HG03175 (cell line): Measurements from ENCODE around the gene MPPED1.

Experiments used
- ATAC-seq: cut with Tn5 transposase; IDR thresholded peaks from one replicate; pipeline ENCODE4 v1.9.1; 2021; ENCODE audit warnings: mild to moderate bottlenecking, moderate library complexity; ENCODE audit not compliant: unreplicated experiment

The MPPED1 gene, protein sequence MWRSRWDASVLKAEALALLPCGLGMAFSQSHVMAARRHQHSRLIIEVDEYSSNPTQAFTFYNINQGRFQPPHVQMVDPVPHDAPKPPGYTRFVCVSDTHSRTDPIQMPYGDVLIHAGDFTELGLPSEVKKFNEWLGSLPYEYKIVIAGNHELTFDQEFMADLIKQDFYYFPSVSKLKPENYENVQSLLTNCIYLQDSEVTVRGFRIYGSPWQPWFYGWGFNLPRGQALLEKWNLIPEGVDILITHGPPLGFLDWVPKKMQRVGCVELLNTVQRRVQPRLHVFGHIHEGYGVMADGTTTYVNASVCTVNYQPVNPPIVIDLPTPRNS

DNA sequence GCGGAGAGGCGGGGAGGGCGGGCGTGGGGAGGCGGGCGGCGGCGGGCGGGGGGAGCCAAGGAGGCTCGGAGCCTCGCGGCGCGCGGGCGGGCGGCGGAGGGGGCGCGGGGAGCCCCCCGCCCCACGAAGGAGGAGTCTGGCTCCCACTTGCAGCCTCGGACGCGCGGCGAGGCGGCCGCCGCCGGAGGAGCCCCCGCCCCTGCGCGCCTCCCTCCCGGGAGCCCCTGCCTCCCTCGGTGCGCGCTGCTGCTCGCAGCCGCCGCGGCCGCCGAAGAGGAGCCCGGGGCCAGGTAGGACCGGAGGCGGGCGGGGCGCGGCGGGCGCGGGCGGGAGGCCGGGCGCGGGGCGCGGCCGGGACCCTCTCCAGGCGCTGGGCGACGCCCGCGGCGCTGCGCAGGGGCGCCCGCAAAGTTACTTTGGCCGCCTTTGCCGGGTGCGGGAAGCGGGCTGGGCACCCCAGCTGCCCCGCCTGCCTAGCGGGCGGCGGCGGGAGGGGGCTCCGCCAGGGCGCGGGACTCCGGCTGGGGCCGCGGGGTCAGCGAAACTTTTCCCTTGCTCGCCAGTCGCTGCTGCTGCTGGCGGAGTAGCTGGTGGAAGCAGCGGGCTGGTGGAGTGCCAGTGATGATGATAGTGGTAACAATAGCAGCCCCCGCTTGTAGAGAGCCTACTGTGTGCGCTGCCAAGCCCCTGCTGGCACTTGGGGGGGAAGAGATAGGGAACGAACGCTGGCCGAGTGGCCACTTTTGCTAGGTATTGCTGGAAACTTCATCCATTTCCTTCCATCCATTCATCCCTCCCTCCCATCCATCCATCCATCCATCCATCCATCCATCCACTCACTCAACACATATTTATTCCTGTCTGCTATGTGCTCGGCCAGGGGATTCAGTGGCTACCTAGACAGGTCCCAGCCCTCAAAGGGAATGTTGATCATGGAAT is at the start of gene MPPED1:
TSS of gene MPPED1 (plus strand) at position 146 of the 939 bp plus-strand sequence. CDS start 12,972 bp downstream, outside the sequence.
- no peak for ATAC-seq

DNA sequence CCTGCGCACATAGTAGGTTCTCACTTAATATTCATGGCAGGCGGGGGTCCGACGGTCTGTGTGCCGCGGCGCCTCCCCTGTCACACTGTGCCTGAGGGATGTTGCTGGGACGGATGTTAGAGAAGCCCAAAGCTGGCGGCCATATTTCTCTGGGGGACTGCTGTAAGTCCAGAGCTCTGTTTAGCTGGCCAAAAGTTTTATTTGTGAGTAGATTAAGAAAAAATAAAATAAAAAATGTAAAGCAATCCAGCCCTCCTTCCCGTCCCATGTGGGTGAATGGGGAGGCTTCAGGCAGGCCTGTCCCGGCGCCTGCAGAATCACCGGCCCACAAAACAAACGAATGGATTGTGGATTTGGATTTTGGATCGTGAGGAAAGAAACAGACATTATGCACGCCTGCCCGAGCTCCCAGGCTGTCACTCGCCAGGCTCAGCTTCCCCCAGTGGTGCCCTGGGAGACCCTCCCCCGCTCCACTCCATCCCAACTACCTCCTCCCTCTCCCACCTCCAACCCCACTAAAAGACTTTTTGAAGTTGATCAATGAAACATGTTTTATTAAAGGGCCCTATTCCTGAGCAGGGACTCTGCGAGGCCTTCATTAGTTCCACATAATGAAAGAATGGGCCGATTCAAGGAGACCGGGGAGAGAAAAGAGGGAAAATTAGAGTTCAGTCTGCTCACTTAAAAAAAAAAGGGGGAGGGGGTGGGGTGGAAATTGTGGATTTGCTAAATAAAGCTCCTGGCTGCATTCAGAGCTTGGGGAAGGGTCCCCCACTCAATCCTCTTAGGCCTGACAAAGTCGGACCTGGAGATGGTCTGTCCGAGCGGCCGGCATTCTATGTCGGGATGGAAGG is 48.3 kb upstream of the MPPED1 start:
- ATAC-seq = no peak

DNA sequence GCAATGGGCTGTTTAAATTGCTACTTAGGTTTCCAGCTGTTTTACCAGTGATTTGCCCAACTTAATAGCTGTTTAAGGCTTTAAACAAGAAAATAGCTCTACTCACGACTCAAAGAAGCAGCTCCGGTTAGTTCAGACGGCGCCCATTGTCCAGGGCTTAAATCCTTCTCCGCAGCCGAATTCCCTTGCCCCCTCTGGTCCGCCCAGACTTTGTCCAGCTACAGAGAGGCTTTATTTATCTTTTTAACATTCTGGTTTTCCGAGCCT is 47.7 kb upstream of the MPPED1 start:
- ATAC-seq = no peak

DNA sequence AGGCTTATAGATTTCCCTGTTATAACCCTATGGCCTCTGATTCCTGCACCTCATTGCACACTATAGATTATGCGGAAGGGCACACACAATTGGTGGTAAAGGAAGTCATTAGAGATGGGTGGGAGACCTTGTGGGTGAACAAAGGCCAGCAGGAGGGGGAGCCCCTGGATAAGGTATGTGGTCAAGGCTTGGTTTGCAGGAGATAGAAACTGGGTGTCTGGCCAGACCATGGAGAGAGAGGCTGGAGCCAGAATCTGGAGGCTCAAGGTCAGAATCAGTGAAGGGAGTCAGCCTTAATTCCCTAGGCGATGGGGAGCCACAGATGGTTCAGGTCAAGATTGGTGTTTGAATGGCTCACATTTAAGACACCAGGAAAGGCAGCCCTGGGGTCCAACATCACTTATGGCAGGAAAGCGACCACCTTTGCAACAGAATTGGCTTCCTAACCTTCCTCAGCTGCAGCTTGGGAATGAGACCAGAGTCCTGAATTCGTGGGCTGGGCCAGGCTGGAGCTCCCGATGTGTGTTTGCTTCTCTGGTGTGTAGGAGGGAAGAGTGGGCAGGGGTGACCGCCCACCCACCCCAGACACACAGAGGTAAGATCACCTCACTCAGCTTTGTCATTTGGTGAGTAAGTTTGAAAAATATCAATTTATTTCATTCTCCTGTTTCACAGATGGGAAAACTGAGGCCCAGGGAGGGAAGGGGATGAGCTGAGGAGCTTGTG is 45.9 kb upstream of the MPPED1 start:
- ATAC-seq = no peak

DNA sequence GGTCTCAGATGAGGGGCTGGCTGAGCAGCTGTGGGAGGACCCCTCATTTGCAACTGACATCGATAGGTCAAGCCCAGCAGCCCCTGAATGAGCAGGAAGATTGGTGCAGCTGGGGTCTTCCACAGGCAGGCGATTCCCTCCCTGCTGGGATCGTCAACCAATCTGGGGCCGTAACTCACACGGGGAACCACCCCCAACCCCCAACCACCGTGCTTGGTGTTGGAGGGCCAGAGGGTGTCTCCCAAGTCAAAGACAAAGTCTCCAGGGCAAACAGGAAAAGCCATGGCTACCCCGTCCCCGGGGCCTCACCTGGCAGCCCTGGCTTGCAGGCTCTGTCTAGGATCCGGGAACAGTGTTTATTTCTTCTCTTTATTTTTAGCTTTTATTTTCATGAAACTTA is 41.8 kb upstream of the MPPED1 start:
- ATAC-seq = no peak

DNA sequence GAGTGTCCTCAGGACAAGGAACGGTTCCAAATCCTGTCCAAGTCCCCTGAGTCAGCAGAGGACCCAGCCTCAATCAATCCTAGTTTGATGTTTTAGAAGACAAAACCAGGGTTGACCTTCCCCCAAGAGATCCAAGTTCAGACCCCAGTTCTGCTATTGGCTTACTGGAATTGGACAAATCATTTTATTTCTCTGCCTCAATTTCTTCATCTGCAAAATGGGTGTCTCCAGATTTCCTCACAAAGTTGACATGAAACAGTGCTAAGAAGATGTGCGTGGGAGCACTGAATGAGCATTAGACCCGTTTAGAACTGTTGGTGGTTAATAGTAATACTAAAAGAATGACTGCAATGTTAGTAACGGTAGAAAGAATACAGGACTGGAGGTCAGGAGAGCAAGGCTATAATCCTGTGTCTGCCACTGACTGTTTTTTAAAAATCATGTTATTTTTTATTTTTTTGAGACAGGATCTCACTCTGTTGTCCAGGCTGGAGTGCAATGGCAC is 35.8 kb upstream of the MPPED1 start:
- ATAC-seq = no peak

DNA sequence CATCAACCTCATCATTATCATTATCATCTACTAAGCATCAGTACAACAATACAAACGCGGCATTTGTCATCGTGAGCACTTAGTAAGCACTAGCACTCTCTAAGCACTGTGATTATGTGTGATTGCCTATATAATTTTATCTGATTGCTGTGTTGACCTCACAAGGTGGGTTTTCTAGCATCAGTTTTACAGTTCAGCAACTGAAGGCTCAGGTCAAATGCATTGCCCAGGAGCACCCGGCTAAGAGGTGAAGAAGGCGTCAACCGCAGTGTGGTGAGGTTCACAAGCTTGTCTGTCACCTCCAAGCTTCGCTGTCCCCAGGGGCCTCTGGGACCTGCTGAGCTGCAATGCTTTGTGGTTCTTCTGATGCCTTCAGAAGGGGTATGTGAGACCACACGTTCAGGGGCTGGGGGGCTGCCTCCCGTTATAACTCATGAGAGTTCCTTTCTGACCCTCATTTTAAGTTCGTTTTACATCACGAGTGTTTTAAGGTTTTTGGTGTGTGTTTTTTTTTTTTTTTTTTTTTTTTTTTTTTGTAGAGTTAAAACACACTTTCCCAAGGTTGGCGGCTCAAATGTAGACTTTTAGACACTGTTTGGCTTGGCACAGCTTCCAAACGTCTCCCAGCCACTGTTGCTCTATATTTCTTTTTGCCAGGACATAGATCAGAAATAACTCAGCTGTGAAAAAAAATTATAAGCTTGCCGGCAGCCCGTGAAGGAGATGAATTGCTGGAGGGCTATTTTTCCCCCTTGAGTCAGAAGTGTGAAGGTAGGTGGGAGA is 34.9 kb upstream of the MPPED1 start:
- ATAC-seq = peak; percentile 70

DNA sequence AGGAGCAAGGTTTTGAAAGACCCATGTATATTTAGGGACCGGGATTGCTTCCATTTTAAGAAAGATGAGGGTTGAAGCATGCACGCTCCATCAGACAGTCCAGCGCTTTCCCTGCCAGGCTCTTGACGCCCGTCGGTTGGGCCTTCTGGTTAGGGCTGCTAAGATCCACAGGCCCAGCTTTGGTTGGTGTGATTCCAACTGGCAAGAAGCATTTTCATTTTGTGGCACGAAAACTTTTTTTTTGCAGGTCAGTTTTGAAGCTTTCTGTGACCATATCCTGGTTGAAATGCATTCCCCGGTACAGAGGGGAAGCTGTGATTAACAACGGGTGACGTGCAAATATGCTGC is 34.3 kb upstream of the MPPED1 start:
- no peak for ATAC-seq

DNA sequence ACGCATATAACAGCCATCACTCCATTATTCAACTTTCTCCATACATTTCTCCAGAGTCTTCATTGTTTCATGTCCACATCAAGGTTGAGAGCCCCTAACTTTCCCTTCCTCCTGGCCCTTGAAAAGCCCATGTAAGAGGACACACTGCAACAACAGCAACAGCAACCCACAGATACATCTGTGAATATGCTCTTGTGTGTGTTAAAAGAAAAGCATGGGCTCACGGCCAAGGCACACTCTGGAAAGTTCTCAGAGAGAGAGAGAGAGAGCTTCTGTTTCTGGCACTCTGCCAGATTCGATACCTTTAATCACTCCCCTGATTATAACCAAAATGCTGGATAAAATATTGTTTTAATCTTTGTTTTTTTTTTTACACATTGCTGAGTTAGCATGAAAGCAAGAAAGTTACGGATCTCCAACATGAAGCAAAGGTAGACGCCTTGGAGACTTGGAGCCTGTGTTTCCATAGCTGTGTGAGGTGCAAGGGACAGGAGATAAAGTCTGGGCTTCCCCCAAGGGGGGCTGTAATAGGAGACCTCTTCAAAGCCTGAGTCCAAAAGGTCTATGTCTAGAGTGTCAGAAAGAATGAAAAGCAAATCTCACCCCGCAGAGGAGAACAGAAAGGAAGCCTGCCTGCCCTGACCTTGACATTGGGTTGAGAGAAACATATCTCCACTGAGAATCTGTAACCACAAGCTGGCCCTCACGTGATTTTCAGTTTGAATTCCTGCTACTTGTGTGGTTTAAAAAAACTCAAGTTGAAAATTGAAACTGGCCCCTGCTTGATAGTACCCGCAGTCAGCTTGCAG is 33.7 kb upstream of the MPPED1 start:
- ATAC-seq = peak; percentile 67

DNA sequence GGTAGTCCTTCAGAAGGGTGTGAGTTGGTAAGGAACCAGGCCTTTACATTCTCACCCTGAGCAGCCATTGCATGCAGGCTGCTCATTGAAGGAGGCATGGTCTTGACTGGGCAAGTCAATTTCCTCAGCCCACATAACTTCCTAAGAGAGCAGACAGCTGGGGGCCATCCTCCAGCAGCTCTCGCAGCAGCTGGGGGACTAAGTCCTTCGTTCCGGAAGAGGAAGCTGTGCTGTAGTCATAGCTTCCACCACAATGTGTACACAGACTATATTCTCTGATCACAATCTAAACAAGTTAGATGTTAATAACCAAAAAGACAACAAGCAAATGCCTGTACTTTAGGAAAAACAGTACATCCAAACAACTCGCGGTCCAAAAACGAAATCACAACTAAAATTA is 30.1 kb upstream of the MPPED1 start:
- ATAC-seq = no peak

DNA sequence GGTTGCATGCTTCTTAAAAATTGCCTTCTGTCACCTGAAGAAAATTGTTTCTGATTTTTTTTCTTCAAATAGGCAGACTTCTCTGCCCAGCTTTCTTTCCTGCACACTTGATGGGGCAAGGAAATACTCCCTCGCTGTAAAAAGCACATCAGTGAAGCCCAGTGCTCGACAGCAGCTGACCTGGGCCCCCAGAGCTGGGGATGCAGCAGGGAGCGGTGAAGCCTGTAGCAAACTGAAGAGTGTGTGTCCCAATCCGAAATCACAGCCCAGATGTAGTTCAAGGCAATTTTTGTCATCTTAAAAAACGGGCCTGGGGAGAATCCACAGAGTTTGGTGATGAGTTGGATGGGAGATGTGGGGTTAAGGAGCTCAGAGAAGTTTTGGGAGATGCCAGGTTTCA is 27.0 kb upstream of the MPPED1 start:
- ATAC-seq = no peak

DNA sequence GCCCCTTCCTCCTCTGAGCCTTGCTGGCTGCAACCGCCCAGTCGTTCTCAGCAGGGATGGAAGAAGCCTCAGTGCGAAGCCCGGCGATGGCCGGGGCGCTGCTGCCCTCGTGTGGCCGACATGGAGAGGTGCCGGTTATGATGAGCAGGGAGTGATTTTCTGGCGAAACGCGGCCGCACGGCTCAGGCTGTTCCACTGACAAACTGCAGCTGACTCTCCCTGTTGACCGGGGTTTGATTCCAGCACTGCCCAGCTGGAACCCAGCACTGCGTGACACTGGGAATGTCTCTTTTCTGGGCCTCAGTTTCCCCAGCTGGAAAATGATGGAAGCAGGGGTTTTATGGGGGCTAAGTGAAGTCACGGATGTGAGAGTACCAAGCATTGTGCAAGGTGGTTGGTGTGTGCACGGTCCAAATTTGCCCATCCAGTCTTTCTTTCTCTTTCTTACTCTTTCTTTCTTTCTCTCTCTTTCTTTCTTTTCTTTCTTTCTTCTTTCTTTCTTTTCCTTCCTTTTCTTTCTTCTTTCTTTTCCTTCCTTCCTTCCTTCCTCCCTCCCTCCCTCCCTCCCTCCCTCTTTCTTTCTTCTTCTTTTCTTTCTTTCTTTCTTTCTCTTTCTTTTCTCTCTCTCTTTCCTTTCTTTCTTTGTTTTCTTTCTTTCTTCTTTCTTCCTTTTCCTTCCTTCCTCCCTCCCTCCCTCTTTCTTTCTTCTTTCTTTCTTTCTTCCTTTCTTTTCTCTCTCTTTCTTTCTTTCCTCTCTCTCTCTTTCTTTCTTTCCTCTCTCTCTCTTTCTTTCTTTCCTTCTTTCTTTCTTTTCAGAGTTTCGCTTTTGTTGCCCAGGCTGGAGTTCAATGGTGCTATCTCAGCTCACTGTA is 25.8 kb upstream of the MPPED1 start:
- ATAC-seq = peak; percentile 46

DNA sequence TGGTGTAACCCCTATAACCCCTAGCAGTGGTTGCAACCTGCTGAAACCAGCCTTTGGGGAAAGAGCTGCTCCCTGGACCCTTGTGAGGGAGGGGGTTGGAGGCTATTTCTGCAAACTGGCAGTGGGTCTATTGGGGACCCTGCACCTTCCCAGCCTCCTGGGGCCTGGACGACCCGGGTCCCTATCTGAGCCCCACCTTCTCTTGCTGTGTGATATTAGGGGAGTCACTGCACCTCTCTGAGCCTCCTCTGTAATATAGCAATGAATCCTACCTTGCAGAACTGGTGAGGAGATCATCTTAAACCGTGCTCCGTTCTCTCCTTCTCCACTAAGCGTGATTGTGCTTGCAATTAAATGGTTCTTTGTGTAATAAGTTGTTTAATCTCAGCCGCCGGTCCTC is 24.0 kb upstream of the MPPED1 start:
- no peak for ATAC-seq

DNA sequence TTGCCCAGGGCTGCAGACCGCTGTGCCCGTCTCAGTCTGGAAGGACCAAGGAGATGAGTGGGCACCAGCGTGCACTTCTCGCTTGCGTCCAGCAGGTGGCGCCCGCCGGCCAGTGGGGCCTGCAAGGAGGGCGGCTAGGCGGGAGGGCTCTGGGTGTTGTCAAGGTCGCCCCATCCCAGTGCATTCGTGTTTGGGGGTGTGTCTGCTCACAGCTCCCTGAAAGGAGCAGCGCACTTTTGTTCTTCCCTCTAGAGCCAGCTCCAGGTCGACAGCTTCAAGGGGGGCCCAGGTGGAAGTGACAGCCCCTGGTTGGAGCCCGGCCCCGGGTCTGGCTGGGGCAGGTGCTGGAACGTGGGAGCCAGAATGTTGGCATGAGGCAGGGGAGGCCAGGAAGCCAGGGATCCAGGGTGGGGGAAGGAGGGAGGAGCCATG is 23.4 kb upstream of the MPPED1 start:
- ATAC-seq = no peak

DNA sequence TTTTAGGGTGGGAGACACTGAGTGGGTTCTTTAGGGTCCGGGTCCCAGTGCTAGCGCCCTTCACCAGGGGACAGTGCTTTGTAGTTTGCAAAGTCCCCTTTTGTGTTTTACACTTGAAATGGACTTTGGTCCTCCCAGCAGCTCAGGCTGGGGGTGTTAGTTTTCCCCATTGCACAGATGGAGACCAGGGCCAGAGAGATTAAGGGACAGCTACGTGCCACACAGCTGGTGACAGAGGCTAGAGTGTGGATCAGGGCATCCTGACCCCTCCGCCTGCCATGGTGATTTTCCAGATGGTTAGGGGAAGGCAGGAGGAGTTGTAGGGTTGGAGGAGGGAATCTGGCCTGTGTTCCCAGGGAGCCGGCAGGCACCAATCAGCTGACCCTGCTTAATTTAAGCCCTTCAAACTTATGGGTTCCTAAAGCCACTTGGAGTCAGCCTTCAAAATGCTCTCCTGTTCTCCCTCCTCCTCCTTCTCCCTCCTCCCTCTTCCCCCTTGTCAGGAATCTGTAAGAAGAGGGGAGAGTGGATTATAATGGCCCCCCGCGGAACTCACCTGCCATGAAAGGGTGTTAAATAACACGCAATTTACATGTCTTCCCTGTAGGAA is 22.5 kb upstream of the MPPED1 start:
- ATAC-seq = no peak

DNA sequence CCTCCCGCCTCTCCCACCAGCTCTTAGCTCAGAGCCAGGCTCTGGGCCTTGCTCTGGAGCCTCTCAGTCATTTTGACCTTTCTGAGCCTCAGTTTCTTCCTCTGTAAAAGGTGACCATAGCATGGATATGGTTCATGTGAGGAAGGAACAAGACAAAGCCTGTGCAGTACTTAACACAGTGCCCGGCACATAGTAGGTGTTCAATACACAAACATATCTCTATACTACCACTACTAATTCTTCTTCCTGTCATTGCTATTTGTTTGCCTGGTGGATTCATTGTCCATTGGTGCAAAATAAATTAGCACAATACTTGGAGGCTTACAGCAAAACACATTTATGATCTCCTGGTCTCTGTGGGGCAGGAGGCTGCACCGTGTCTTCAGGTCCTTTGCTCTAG is 21.6 kb upstream of the MPPED1 start:
- no peak for ATAC-seq

DNA sequence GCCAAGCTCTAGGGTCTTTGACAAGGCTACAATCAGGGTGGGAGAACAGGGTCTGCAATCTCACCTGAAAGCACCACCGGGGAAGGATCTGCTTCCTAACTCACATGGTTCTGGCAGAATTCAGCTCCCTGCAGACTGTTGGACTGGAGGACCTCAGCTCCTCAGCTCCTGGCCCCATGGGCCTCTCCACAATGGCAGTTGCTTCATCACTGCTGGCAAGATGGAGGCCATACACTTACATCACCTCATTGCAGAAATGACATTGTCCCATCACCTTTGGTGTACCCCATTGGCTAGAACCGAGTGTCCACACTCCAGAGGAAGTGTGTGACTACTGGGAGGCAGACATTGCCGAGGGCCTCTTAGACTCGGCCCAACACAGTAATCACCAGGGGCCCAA is 20.9 kb upstream of the MPPED1 start:
- no peak for ATAC-seq

DNA sequence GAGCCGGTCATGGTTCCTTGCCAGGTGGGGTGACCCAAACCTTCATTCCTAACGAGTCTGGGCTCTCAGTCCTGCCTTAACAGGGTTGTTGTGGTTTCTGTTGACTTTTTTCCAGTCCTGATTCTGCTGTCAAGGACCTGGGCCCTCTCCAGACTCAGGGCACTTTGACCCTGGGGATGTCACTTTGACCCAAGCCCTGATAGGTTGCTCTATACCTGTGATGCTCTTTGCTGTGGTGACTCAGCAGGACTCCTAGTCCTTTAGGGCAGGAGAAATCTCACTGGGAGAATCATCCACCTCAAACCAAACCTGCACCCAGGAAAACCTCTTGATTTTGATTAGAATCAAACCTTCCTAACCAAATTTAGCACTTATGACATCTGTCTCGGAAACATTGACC is 20.5 kb upstream of the MPPED1 start:
- ATAC-seq = no peak
